SK-N-SH (cell line): ENCODE results near the gene DLG2.

Experiments used
- EZH2phosphoT487 ChIP-seq: fragments of 200-600 bp; sonication (generic); IDR thresholded peaks from 2 replicates; pipeline ENCODE4 v1.6.1; 2017; ENCODE audit warnings: low read depth, mixed run types, mild to moderate bottlenecking, antibody characterized with exemption, moderate library complexity, borderline replicate concordance
- GATA2 ChIP-seq: sonication (generic); formaldehyde crosslinking; IDR thresholded peaks from 2 replicates; pipeline ENCODE4 v1.5.0; 2020; ENCODE audit warnings: mild to moderate bottlenecking, missing genetic modification reagents
- MXI1 ChIP-seq: IDR thresholded peaks from 2 replicates; pipeline ENCODE4 v1.6.1; 2012; ENCODE audit warnings: mild to moderate bottlenecking, low read depth, low read length, improper control_type of control experiment
- POLR2AphosphoS5 ChIP-seq: IDR thresholded peaks from 2 replicates; pipeline ENCODE4 v1.6.1; 2012; ENCODE audit warnings: low read depth, low read length
- SIN3A ChIP-seq: IDR thresholded peaks from 2 replicates; pipeline ENCODE4 v1.6.1; 2012; ENCODE audit warnings: low read depth, mild to moderate bottlenecking, low read length, moderate library complexity, borderline replicate concordance
- SMC3 ChIP-seq: IDR thresholded peaks from 2 replicates; pipeline ENCODE4 v1.6.1; 2012; ENCODE audit warnings: low read depth, low read length, improper control_type of control experiment
- TCF12 ChIP-seq: IDR thresholded peaks from 2 replicates; pipeline ENCODE4 v1.4.0; 2012
- TF ChIP-seq, protein P1 (sequence below): fragments of 200-600 bp; sonication (generic); IDR thresholded peaks from 2 replicates; pipeline ENCODE4 v1.6.1; 2017; ENCODE audit warnings: antibody characterized with exemption, mild to moderate bottlenecking, moderate library complexity
- TF ChIP-seq, protein P2 (sequence below): fragments of 150-350 bp; IDR thresholded peaks from 2 replicates; pipeline ENCODE4 v1.6.1; 2017; ENCODE audit warnings: antibody characterized with exemption, low read length, low read depth, borderline replicate concordance

DNA sequence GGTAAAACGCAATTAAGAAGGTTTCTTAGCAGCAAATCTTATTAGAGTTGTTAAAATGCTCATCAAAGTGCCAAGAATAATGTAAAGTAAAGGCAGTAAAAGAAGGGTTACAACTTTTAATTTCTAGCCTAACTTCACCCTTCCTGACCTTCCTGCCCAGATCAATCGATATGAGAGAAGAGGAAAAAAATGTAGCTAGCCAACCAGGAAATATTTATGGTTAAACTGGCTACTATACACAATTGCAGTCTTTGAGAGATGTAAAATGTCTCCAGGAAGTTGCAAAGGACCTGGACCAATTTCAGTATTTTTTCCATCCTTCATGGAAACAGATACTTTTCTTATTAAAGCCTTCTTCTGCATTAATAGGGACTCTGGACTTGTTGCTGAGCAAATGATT, 2199.2 kb downstream of the DLG2 start:
- TF ChIP-seq, protein P1, sequence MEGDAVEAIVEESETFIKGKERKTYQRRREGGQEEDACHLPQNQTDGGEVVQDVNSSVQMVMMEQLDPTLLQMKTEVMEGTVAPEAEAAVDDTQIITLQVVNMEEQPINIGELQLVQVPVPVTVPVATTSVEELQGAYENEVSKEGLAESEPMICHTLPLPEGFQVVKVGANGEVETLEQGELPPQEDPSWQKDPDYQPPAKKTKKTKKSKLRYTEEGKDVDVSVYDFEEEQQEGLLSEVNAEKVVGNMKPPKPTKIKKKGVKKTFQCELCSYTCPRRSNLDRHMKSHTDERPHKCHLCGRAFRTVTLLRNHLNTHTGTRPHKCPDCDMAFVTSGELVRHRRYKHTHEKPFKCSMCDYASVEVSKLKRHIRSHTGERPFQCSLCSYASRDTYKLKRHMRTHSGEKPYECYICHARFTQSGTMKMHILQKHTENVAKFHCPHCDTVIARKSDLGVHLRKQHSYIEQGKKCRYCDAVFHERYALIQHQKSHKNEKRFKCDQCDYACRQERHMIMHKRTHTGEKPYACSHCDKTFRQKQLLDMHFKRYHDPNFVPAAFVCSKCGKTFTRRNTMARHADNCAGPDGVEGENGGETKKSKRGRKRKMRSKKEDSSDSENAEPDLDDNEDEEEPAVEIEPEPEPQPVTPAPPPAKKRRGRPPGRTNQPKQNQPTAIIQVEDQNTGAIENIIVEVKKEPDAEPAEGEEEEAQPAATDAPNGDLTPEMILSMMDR, result no peak
- TF ChIP-seq TCF12 (no peak), GATA2 (CRISPR knock-in tag) (no peak), POLR2AphosphoS5 (no peak), MXI1 (no peak), SMC3 (no peak), SIN3A (no peak), EZH2phosphoT487 (no peak)
- TF ChIP-seq, protein P2, sequence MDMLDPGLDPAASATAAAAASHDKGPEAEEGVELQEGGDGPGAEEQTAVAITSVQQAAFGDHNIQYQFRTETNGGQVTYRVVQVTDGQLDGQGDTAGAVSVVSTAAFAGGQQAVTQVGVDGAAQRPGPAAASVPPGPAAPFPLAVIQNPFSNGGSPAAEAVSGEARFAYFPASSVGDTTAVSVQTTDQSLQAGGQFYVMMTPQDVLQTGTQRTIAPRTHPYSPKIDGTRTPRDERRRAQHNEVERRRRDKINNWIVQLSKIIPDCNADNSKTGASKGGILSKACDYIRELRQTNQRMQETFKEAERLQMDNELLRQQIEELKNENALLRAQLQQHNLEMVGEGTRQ, result no peak
